ENCODE measurements around the gene PAK4. TPM values are rescaled to one million over a fixed set of nuclear protein-coding genes. Genes with fewer than 3 reads are reported as not detected.
"Not testable (repeated sequence)": the region's sequence is repeated elsewhere in the genome, so short reads cannot be mapped to it uniquely, and the experiment has no call there.

Gene PAK4
- polyA plus RNA-seq, 1 donor (not counting 4 experiments of a cell fraction or from before 2014, with no cell fraction given), result 11.2 TPM

DNA sequence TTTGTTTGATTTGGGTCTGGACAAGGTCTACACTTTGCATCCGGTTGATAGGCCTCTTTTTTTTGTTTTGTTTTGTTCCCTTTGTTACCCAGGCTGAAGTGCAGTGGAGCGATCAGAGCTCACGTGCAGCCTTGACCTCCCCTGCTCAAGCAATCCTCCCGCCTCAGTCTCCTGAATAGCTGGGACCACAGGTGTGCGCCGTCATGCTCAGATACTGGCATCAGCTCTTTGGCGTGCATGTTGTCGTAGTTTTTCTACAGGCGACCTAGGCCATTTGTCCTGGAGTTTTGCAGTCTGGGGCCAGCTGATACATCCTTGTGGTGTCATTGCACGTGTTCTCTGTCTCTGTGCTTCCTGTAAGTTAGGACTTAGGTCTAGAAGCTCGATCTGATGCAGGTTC is 16.3 kb downstream of the PAK4 start:
- peaks cover 81% of the 10 kb centered on the region for H3K79me2 ChIP-seq (ENCODE audit: control insufficient read depth, insufficient read depth, low read length)
- H4K20me1 ChIP-seq (ENCODE audit: control insufficient read depth, extremely low read depth, insufficient read depth, low read length), result peaks cover 14% of the 10 kb centered on the region
- no peak overlapping the region for H2AFZ ChIP-seq (ENCODE audit: control insufficient read depth, low read length)
- H3K36me3 ChIP-seq (ENCODE audit: control insufficient read depth in 2 of 2, extremely low read depth in 1 of 2, insufficient read depth in 2 of 2, low read length in 2 of 2), result no peaks in the 10 kb centered on the region
- H3K4me1 ChIP-seq (ENCODE audit: control insufficient read depth, extremely low read depth, insufficient read depth, low read length), result no peaks in the 10 kb centered on the region
- dilution Hi-C loops (cut with MboI; ENCODE audit: extremely low pct_ligation_motif_present, low sequenced_read_pairs), result no loop called here
- no peak overlapping the region for H3K4me3 ChIP-seq (ENCODE audit: control insufficient read depth in 2 of 3, extremely low read depth in 1 of 3, insufficient read depth in 2 of 3, low read depth in 1 of 3, low read length in 3 of 3)
- TF ChIP-seq EZH2 (IDR thresholded peaks at IDR 0.05; ENCODE audit: low read length), result no peak
- TF ChIP-seq, protein P1, sequence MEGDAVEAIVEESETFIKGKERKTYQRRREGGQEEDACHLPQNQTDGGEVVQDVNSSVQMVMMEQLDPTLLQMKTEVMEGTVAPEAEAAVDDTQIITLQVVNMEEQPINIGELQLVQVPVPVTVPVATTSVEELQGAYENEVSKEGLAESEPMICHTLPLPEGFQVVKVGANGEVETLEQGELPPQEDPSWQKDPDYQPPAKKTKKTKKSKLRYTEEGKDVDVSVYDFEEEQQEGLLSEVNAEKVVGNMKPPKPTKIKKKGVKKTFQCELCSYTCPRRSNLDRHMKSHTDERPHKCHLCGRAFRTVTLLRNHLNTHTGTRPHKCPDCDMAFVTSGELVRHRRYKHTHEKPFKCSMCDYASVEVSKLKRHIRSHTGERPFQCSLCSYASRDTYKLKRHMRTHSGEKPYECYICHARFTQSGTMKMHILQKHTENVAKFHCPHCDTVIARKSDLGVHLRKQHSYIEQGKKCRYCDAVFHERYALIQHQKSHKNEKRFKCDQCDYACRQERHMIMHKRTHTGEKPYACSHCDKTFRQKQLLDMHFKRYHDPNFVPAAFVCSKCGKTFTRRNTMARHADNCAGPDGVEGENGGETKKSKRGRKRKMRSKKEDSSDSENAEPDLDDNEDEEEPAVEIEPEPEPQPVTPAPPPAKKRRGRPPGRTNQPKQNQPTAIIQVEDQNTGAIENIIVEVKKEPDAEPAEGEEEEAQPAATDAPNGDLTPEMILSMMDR (optimal IDR thresholded peaks at IDR 0.05 in 1 of 3, IDR thresholded peaks at IDR 0.05 in 1 of 3, conservative IDR thresholded peaks at IDR 0.05 in 1 of 3; ENCODE audit: extremely low read depth in 1 of 3, insufficient read depth in 2 of 3, low read length in 3 of 3), result no peak
- no peaks in the 10 kb centered on the region for H3K9me3 ChIP-seq (ENCODE audit: control insufficient read depth, low read depth, low read length)
- no peak overlapping the region for H3K27ac ChIP-seq (ENCODE audit: control insufficient read depth, insufficient read depth, low read length)
- no peak for DNase-seq (ENCODE audit: low read depth, low spot score)
- H3K9me1 ChIP-seq (ENCODE audit: control insufficient read depth, extremely low read depth, insufficient read depth, low read length), result peaks cover 3% of the 10 kb centered on the region
- H3K27me3 ChIP-seq (ENCODE audit: control insufficient read depth, extremely low read depth, insufficient read depth, low read length), result no peaks in the 10 kb centered on the region
- no peak for FAIRE-seq
- no peak overlapping the region for H3K9ac ChIP-seq (ENCODE audit: control insufficient read depth, extremely low read depth, insufficient read depth, low read length)
- H3K4me2 ChIP-seq (ENCODE audit: control insufficient read depth, extremely low read depth, insufficient read depth, low read depth, low read length), result no peak overlapping the region

DNA sequence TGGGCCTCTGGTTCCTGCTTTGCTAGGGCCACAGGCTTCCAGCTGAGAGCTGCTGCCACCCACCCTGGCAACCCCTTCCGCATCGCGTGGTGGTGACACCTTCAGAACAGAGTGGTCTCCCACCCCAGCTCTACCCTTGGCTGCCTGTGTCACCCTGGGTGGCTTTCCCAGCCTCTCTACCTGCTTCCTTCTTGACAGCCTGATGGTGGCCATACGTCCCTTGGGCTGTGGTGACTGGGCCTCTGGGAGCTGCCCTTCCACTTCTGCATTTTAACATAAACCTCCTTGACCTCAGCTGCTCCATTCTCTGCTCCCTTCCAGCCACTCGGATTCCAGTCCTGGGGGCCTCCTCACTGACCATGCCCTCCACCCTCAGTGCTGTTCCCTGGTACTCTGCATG is 17.0 kb downstream of the PAK4 start:
- H2AFZ ChIP-seq (ENCODE audit: control insufficient read depth, low read length), result no peak overlapping the region
- peaks cover 14% of the 10 kb centered on the region for H4K20me1 ChIP-seq (ENCODE audit: control insufficient read depth, extremely low read depth, insufficient read depth, low read length)
- dilution Hi-C loops (cut with MboI; ENCODE audit: extremely low pct_ligation_motif_present, low sequenced_read_pairs), result no loop called here
- no peaks in the 10 kb centered on the region for H3K27me3 ChIP-seq (ENCODE audit: control insufficient read depth, extremely low read depth, insufficient read depth, low read length)
- H3K79me2 ChIP-seq (ENCODE audit: control insufficient read depth, insufficient read depth, low read length), result peaks cover 81% of the 10 kb centered on the region
- H3K9me1 ChIP-seq (ENCODE audit: control insufficient read depth, extremely low read depth, insufficient read depth, low read length), result peaks cover 3% of the 10 kb centered on the region
- no peak overlapping the region for H3K4me3 ChIP-seq (ENCODE audit: control insufficient read depth in 2 of 3, extremely low read depth in 1 of 3, insufficient read depth in 2 of 3, low read depth in 1 of 3, low read length in 3 of 3)
- no peak overlapping the region for H3K9ac ChIP-seq (ENCODE audit: control insufficient read depth, extremely low read depth, insufficient read depth, low read length)
- H3K36me3 ChIP-seq (ENCODE audit: control insufficient read depth in 2 of 2, extremely low read depth in 1 of 2, insufficient read depth in 2 of 2, low read length in 2 of 2), result no peaks in the 10 kb centered on the region
- H3K4me2 ChIP-seq (ENCODE audit: control insufficient read depth, extremely low read depth, insufficient read depth, low read depth, low read length), result no peak overlapping the region
- DNase-seq (ENCODE audit: low read depth, low spot score) (no peak), FAIRE-seq (no peak)
- no peak overlapping the region for H3K27ac ChIP-seq (ENCODE audit: control insufficient read depth, insufficient read depth, low read length)
- TF ChIP-seq EZH2 (IDR thresholded peaks at IDR 0.05; ENCODE audit: low read length), result no peak
- TF ChIP-seq, protein P1 (optimal IDR thresholded peaks at IDR 0.05 in 1 of 3, IDR thresholded peaks at IDR 0.05 in 1 of 3, conservative IDR thresholded peaks at IDR 0.05 in 1 of 3; ENCODE audit: extremely low read depth in 1 of 3, insufficient read depth in 2 of 3, low read length in 3 of 3), result no peak
- H3K4me1 ChIP-seq (ENCODE audit: control insufficient read depth, extremely low read depth, insufficient read depth, low read length), result no peaks in the 10 kb centered on the region
- no peaks in the 10 kb centered on the region for H3K9me3 ChIP-seq (ENCODE audit: control insufficient read depth, low read depth, low read length)

DNA sequence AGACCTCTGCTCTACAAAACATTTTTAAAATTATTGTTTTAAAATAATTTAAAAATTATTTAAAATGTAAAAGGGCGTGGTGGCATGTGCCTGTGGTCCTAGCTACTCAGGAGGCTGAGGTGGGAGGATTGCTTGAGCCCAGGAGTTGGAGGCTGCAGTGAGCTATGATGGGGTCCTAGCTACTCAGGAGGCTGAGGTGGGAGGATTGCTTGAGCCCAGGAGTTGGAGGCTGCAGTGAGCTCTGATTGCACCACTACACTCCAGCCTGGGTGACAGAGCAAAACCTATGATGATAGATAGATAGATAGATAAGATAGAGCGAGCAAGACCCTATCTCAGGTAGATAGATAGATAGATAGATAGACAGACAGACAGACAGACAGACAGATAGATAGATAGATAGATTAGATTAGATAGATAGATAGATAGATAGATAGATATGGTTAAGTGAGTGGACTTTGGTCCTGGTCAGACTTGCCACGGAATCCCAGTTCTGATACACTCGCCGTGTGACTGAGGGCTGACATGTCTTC is 18.2 kb downstream of the PAK4 start:
- H3K9ac ChIP-seq (ENCODE audit: control insufficient read depth, extremely low read depth, insufficient read depth, low read length); FAIRE-seq; H3K27ac ChIP-seq (ENCODE audit: control insufficient read depth, insufficient read depth, low read length); H3K4me2 ChIP-seq (ENCODE audit: control insufficient read depth, extremely low read depth, insufficient read depth, low read depth, low read length); dilution Hi-C loops (cut with MboI; ENCODE audit: extremely low pct_ligation_motif_present, low sequenced_read_pairs); H2AFZ ChIP-seq (ENCODE audit: control insufficient read depth, low read length); H3K27me3 ChIP-seq (ENCODE audit: control insufficient read depth, extremely low read depth, insufficient read depth, low read length); H3K36me3 ChIP-seq (ENCODE audit: control insufficient read depth in 2 of 2, extremely low read depth in 1 of 2, insufficient read depth in 2 of 2, low read length in 2 of 2); H3K4me3 ChIP-seq (ENCODE audit: control insufficient read depth in 2 of 3, extremely low read depth in 1 of 3, insufficient read depth in 2 of 3, low read depth in 1 of 3, low read length in 3 of 3); DNase-seq (ENCODE audit: low read depth, low spot score); H3K9me3 ChIP-seq (ENCODE audit: control insufficient read depth, low read depth, low read length); H3K9me1 ChIP-seq (ENCODE audit: control insufficient read depth, extremely low read depth, insufficient read depth, low read length); H3K4me1 ChIP-seq (ENCODE audit: control insufficient read depth, extremely low read depth, insufficient read depth, low read length): not testable (repeated sequence)
- Histone ChIP-seq H3K79me2 (ENCODE audit: control insufficient read depth, insufficient read depth, low read length) (peaks cover 75% of the 10 kb centered on the region), H4K20me1 (ENCODE audit: control insufficient read depth, extremely low read depth, insufficient read depth, low read length) (peaks cover 12% of the 10 kb centered on the region)
